Gastroesophageal sphincter (tissue), 3 donors: ENCODE data around the gene SPINK4.

Source experiments
- POLR2A ChIP-seq, 2 donors: fragments of 450-650 bp; IDR thresholded peaks; one replicate each; pipeline ENCODE4 v1.6.1; 2017; ENCODE audit warnings: antibody characterized with exemption in 2 of 2, mild to moderate bottlenecking in 2 of 2, moderate library complexity in 1 of 2
- POLR2AphosphoS5 ChIP-seq: sonication (generic); formaldehyde crosslinking; IDR thresholded peaks from one replicate; pipeline ENCODE4 v1.6.1; 2017; ENCODE audit warnings: antibody characterized with exemption
- TF ChIP-seq, protein P1 (sequence below), 4 experiments: fragments of 200-600 bp in 2 of 4; fragments of 450-650 bp in 2 of 4; sonication (generic) in 1 of 4; IDR thresholded peaks; one replicate each; pipeline ENCODE4 v1.5.1; 2017 to 2019; ENCODE audit warnings: antibody characterized with exemption in 4 of 4, mild to moderate bottlenecking in 2 of 4, moderate library complexity in 2 of 4

GRCh38 chr9:33225319-33226147 lies 14.4 kb upstream of the SPINK4 start:
- TF ChIP-seq, protein P1, sequence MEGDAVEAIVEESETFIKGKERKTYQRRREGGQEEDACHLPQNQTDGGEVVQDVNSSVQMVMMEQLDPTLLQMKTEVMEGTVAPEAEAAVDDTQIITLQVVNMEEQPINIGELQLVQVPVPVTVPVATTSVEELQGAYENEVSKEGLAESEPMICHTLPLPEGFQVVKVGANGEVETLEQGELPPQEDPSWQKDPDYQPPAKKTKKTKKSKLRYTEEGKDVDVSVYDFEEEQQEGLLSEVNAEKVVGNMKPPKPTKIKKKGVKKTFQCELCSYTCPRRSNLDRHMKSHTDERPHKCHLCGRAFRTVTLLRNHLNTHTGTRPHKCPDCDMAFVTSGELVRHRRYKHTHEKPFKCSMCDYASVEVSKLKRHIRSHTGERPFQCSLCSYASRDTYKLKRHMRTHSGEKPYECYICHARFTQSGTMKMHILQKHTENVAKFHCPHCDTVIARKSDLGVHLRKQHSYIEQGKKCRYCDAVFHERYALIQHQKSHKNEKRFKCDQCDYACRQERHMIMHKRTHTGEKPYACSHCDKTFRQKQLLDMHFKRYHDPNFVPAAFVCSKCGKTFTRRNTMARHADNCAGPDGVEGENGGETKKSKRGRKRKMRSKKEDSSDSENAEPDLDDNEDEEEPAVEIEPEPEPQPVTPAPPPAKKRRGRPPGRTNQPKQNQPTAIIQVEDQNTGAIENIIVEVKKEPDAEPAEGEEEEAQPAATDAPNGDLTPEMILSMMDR (IDR thresholded peaks at IDR 0.05), result peak; percentile 79 to 95 (median 88)
- no peak for TF ChIP-seq POLR2A (IDR thresholded peaks at IDR 0.05)
- TF ChIP-seq POLR2AphosphoS5, result peak; percentile 54
